Measurements from ENCODE around the gene ARL6IP5.

DNA sequence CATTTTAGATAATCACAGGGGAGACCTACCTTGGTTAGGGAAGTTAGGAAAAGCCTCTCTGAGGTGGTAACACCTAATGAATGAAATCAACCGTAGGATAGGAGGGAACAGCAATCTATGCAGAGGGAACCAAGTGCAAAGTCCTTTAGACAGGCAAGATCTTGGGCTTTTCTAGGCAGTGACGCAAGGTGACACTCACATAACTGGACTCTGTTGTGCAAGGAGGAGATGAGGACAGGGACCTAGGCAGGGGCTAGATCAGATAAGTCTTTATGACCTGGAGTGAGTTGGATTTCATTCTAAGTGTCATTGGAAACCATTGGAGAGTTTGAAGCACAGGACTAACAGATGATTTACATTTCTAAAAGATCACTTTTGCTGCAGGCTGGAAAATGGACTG, 42.3 kb downstream of the ARL6IP5 start:
- TF ChIP-seq, protein P1, sequence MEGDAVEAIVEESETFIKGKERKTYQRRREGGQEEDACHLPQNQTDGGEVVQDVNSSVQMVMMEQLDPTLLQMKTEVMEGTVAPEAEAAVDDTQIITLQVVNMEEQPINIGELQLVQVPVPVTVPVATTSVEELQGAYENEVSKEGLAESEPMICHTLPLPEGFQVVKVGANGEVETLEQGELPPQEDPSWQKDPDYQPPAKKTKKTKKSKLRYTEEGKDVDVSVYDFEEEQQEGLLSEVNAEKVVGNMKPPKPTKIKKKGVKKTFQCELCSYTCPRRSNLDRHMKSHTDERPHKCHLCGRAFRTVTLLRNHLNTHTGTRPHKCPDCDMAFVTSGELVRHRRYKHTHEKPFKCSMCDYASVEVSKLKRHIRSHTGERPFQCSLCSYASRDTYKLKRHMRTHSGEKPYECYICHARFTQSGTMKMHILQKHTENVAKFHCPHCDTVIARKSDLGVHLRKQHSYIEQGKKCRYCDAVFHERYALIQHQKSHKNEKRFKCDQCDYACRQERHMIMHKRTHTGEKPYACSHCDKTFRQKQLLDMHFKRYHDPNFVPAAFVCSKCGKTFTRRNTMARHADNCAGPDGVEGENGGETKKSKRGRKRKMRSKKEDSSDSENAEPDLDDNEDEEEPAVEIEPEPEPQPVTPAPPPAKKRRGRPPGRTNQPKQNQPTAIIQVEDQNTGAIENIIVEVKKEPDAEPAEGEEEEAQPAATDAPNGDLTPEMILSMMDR (conservative IDR thresholded peaks at IDR 0.05 in 1 of 2, IDR thresholded peaks at IDR 0.05 in 1 of 2; ENCODE audit: extremely low read depth in 1 of 2, insufficient read depth in 1 of 2, low read depth in 1 of 2, low read length in 2 of 2): no peak
- TF ChIP-seq EZH2 (IDR thresholded peaks at IDR 0.05; ENCODE audit: borderline replicate concordance, low read length): no peak
